HCT116 (cell line): ENCODE results near the gene POPDC3. TPM values are rescaled to one million over a fixed set of nuclear protein-coding genes. Genes with fewer than 3 reads are reported as not detected.

ENCODE experiments used
- ATAC-seq: fragments of 200-7000 bp; cut with Tn5 transposase; 2 replicates; pipeline ENCODE4 v1.9.1; 2020; ENCODE audit warnings: mild to moderate bottlenecking, moderate library complexity
- BruUV-seq: library from RNA; stranded (reverse); fragments of 400-500 nt; replicated peaks from 2 replicates; lab custom pipeline; 2021; lab: Mats Ljungman, UMichigan
- CTCF ChIA-PET: fragments of 300-600 bp; sonication (Branson Sonifier 250); formaldehyde crosslinking; loops from one replicate; lab custom pipeline; 2021; ENCODE audit warnings: antibody characterized with exemption; lab: Charles Lee
- POLR2A ChIA-PET: fragments of 300-600, 350-600 bp; sonication (Branson Sonifier 250); formaldehyde crosslinking; loops from one replicate; lab custom pipeline; 2021; ENCODE audit warnings: antibody characterized with exemption; lab: Charles Lee
- RAD21 ChIA-PET, 2 experiments: fragments of 300-600 bp; sonication (Branson Sonifier 250); formaldehyde crosslinking; loops; one replicate each; lab custom pipeline; 2023; ENCODE audit warnings: low total read pairs in 2 of 2; ENCODE audit not compliant: uncharacterized antibody in 2 of 2, unreplicated experiment in 2 of 2, low non-redundant PET in 1 of 2; lab: Charles Lee
- DNase-seq: peaks from one replicate; pipeline ENCODE4 v3.0.0-alpha.2; 2010; ENCODE audit warnings: low read depth, low spot score
- H2AFZ ChIP-seq: fragments of 200-600 bp; shearing (Covaris generic), sonication (generic); 2 replicates; pipeline ENCODE4 v1.6.1; 2017; ENCODE audit warnings: low read depth, mixed run types, mixed read lengths, antibody characterized with exemption, low read length; ENCODE audit not compliant: poor library complexity, severe bottlenecking
- H3K27ac ChIP-seq: 2 replicates; pipeline ENCODE4 v1.5.1; 2012; ENCODE audit warnings: low read depth, low read length
- H3K27me3 ChIP-seq: fragments of 200-600 bp; sonication (generic); 2 replicates; pipeline ENCODE4 v1.6.1; 2016; ENCODE audit warnings: mixed run types, low read length, mixed read lengths; ENCODE audit not compliant: insufficient read depth
- H3K36me3 ChIP-seq, 2 experiments: fragments of 200-500 bp in 1 of 2; fragments of 200-600 bp in 1 of 2; sonication (Bioruptor generic) in 1 of 2; sonication (generic) in 1 of 2; 2 replicates each; pipeline versions ENCODE4 v1.5.1 to v1.6.1; 2014 to 2016; ENCODE audit warnings: low read length in 2 of 2, inconsistent platforms in 1 of 2, mixed read lengths in 1 of 2, mixed run types in 1 of 2; ENCODE audit not compliant: insufficient read depth in 2 of 2, control insufficient read depth in 1 of 2
- H3K4me1 ChIP-seq, 2 experiments: fragments of 200-600 bp in 1 of 2; sonication (generic) in 1 of 2; 2 replicates each; pipeline versions ENCODE4 v1.5.1 to v1.6.1; 2012 to 2017; ENCODE audit warnings: low read length in 2 of 2, inconsistent platforms in 1 of 2, mild to moderate bottlenecking in 1 of 2, mixed read lengths in 1 of 2, mixed run types in 1 of 2, moderate library complexity in 1 of 2; ENCODE audit not compliant: insufficient read depth in 2 of 2, control insufficient read depth in 1 of 2
- H3K4me2 ChIP-seq: fragments of 200-600 bp; sonication (generic); 2 replicates; pipeline ENCODE4 v1.6.1; 2017; ENCODE audit warnings: mixed run types, low read length, mixed read lengths
- H3K4me3 ChIP-seq, 2 experiments: fragments of 200-600 bp in 1 of 2; sonication (generic) in 1 of 2; replicated peaks in 1 of 2; 2 replicates each; pipeline ENCODE4 v1.5.1; 2011 to 2016; ENCODE audit warnings: low read length in 2 of 2, control low read depth in 1 of 2, low read depth in 1 of 2, mild to moderate bottlenecking in 1 of 2, mixed read lengths in 1 of 2, mixed run types in 1 of 2
- H3K79me2 ChIP-seq: fragments of 200-600 bp; sonication (generic); 2 replicates; pipeline ENCODE4 v1.6.1; 2017; ENCODE audit warnings: mild to moderate bottlenecking, mixed run types, low read length, moderate library complexity, mixed read lengths; ENCODE audit not compliant: insufficient read depth
- H3K9ac ChIP-seq: fragments of 200-600 bp; sonication (generic); 2 replicates; pipeline ENCODE4 v1.6.1; 2016; ENCODE audit warnings: low read length, mixed read lengths
- H3K9me2 ChIP-seq: fragments of 200-600 bp; sonication (generic), shearing (Covaris generic); 2 replicates; pipeline ENCODE4 v1.6.1; 2017; ENCODE audit warnings: mixed run types, mild to moderate bottlenecking, moderate library complexity; ENCODE audit not compliant: insufficient read depth
- H3K9me3 ChIP-seq, 2 experiments: fragments of 200-500 bp in 1 of 2; fragments of 200-600 bp in 1 of 2; sonication (Bioruptor generic) in 1 of 2; sonication (generic) in 1 of 2; 2 replicates each; pipeline ENCODE4 v1.6.1; 2014 to 2017; ENCODE audit warnings: low read length in 2 of 2, mixed read lengths in 2 of 2, inconsistent platforms in 1 of 2, low read depth in 1 of 2, mild to moderate bottlenecking in 1 of 2, mixed run types in 1 of 2, moderate library complexity in 1 of 2; ENCODE audit not compliant: control insufficient read depth in 1 of 2, insufficient read depth in 1 of 2
- H4K20me1 ChIP-seq: fragments of 200-600 bp; sonication (generic), shearing (Covaris generic); 2 replicates; pipeline ENCODE4 v1.6.1; 2017; ENCODE audit warnings: mixed run types, mild to moderate bottlenecking, moderate library complexity; ENCODE audit not compliant: insufficient read depth
- CEBPB ChIP-seq: IDR thresholded peaks from 2 replicates; pipeline ENCODE4 v1.6.1; 2012; ENCODE audit warnings: low read depth
- FOSL1 ChIP-seq: IDR thresholded peaks from 2 replicates; pipeline ENCODE4 v1.6.1; 2012; ENCODE audit warnings: low read depth
- POLR2A ChIP-seq: IDR thresholded peaks from 2 replicates; pipeline ENCODE4 v1.7.0; 2011; ENCODE audit warnings: borderline replicate concordance; ENCODE audit not compliant: insufficient read depth, insufficient read length; ENCODE audit errors: extremely low read depth
- POLR2AphosphoS5 ChIP-seq: IDR thresholded peaks from 2 replicates; pipeline ENCODE4 v1.6.1; 2011; ENCODE audit warnings: mild to moderate bottlenecking, low read depth, low read length, moderate library complexity
- SIN3A ChIP-seq: IDR thresholded peaks from 2 replicates; pipeline ENCODE4 v1.6.1; 2012; ENCODE audit warnings: low read depth
- SP1 ChIP-seq: IDR thresholded peaks from 2 replicates; pipeline ENCODE4 v1.6.1; 2012; ENCODE audit warnings: low read depth
- SRF ChIP-seq: IDR thresholded peaks from 2 replicates; pipeline ENCODE4 v1.6.1; 2012; ENCODE audit warnings: low read depth
- intact Hi-C: fragments of 100-400 bp; cut with micrococcal nuclease; formaldehyde crosslinking; loops from 2 replicates; pipeline ENCODE4 v1.10.0; 2022
- total RNA-seq: library from RNA; stranded (reverse); gene quantifications from one replicate; pipeline ENCODE4 v1.2.1, GENCODE V29; 2021; ENCODE audit not compliant: unreplicated experiment

POPDC3 gene
- total RNA-seq, 1 experiment from 2014 or later, result 10.1 TPM

GRCh38 chr6:105186576-105186975 lies 6.8 kb upstream of the POPDC3 start:
- ChIA-PET CTCF (no interaction called here), RAD21 (no interaction called here)

GRCh38 chr6:105184921-105185320 lies 5.1 kb upstream of the POPDC3 start:
- ChIA-PET CTCF (no interaction called here), POLR2A (no interaction called here), RAD21 (no interaction called here)
- Histone ChIP-seq H3K4me3 (no peak overlapping the region), H3K4me1 (peaks cover 0 to 7% of the 10 kb centered on the region in 2 experiments; a peak in 3 of 4 replicates), H3K9me3 (no peaks in the 10 kb centered on the region), H4K20me1 (no peaks in the 10 kb centered on the region; the same call in 1 of the 2 replicates), H3K4me2 (no peak overlapping the region), H3K36me3 (no peaks in the 10 kb centered on the region), H3K9me2 (no peaks in the 10 kb centered on the region), H3K9ac (no peak overlapping the region), H3K79me2 (no peaks in the 10 kb centered on the region), H3K27ac (no peak overlapping the region), H3K27me3 (no peaks in the 10 kb centered on the region), H2AFZ (peak overlapping the region; percentile 65)
- no TSS peak for BruUV-seq
- DNase-seq, result no peak
- intact Hi-C loops, result no loop called here
- no peak for ATAC-seq
- no peak for TF ChIP-seq SP1
- no peak for TF ChIP-seq SRF
- TF ChIP-seq SIN3A, result no peak
- no peak for TF ChIP-seq FOSL1
- TF ChIP-seq POLR2A, result no peak

More at GRCh38 chr6:105186576-105186975, 6.8 kb upstream of the POPDC3 start:
- Histone ChIP-seq H3K9me2 (no peaks in the 10 kb centered on the region), H4K20me1 (no peaks in the 10 kb centered on the region; the same call in 1 of the 2 replicates), H3K79me2 (no peaks in the 10 kb centered on the region), H3K4me1 (no peaks in the 10 kb centered on the region), H2AFZ (peak overlapping the region; percentile 31), H3K27me3 (no peaks in the 10 kb centered on the region), H3K9ac (no peak overlapping the region), H3K4me3 (no peak overlapping the region), H3K36me3 (no peaks in the 10 kb centered on the region), H3K4me2 (no peak overlapping the region), H3K27ac (no peak overlapping the region), H3K9me3 (no peaks in the 10 kb centered on the region)
- ATAC-seq, result no peak
- BruUV-seq, result no TSS peak
- DNase-seq, result no peak
- TF ChIP-seq SRF (no peak), POLR2AphosphoS5 (no peak), CEBPB (no peak)
- intact Hi-C loops, result no loop called here
- POLR2A ChIA-PET, result no interaction called here
